RWPE1 (cell line): Measurements from ENCODE around the gene ABO.
"Not testable (repeated sequence)": the region's sequence is repeated elsewhere in the genome, so short reads cannot be mapped to it uniquely, and the experiment has no call there.

Source experiments
- CTCF ChIA-PET: fragments of 350-600 bp; sonication (Branson Sonifier 250); formaldehyde crosslinking; extraction: SDS; loops from one replicate; lab custom pipeline; 2021; lab: Yijun Ruan, JAX
- POLR2A ChIA-PET: fragments of 400-600 bp; formaldehyde crosslinking; extraction: SDS; loops from one replicate; lab custom pipeline; 2020; ENCODE audit warnings: antibody characterized with exemption; ENCODE audit not compliant: low non-redundant PET; lab: Yijun Ruan, JAX
- DNase-seq: peaks from one replicate; pipeline ENCODE4 v3.0.0; 2012; ENCODE audit warnings: low spot score
- H3K27ac ChIP-seq: fragments of 450-650 bp; 2 replicates; pipeline ENCODE4 v1.5.1; 2017
- TF ChIP-seq, protein P1 (sequence below): fragments of 450-650 bp; conservative IDR thresholded peaks from 2 replicates; pipeline ENCODE4 v1.5.1; 2017; ENCODE audit warnings: low read depth, mild to moderate bottlenecking

The ABO gene

DNA sequence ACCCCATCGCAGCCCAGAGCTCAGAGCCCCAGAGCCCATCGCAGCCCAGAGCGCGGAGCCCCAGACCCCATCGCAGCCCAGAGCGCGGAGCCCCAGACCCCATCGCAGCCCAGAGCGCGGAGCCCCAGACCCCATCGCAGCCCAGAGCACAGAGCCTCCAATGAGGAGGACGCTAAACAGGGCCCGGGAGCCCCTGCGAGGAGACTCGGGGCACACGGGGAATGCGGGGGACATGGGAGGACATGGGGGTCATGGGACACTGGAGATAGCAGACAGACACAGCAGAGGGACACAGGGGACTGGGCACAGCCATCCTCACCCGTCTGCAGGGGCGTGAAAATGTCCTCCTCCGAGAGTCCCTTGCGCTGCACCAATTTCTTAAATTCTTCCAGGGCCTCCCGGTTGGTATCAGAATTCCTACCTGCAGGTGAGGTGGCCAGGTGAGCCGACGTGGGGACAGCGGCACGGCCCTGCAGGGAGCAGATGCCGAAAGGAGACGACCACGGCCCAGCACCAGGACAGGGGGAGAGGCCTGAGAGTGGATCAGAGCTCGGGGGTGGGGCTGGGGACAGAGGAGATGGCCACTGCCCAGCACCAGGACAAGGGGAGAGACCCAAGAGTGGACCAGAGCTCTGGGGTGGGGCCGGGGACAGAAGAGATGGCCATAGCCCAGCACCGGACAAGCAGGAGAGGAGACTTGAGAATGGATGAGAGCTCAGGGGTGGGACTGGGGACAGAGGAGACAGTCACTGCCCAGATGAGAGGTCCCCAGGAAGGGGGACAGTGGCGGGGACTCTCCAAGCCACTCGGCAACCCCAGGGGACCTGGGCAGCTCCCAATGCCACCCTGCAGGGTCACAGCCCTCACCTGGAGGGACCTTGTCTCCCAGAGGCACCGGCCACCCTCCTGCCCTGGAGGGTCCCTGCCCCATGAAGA, 68.7 kb downstream of the ABO start:
- TF ChIP-seq, protein P1, sequence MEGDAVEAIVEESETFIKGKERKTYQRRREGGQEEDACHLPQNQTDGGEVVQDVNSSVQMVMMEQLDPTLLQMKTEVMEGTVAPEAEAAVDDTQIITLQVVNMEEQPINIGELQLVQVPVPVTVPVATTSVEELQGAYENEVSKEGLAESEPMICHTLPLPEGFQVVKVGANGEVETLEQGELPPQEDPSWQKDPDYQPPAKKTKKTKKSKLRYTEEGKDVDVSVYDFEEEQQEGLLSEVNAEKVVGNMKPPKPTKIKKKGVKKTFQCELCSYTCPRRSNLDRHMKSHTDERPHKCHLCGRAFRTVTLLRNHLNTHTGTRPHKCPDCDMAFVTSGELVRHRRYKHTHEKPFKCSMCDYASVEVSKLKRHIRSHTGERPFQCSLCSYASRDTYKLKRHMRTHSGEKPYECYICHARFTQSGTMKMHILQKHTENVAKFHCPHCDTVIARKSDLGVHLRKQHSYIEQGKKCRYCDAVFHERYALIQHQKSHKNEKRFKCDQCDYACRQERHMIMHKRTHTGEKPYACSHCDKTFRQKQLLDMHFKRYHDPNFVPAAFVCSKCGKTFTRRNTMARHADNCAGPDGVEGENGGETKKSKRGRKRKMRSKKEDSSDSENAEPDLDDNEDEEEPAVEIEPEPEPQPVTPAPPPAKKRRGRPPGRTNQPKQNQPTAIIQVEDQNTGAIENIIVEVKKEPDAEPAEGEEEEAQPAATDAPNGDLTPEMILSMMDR: no peak
- POLR2A ChIA-PET: no interaction called here
- no peak for DNase-seq
- CTCF ChIA-PET: no interaction called here
- no peak overlapping the region for H3K27ac ChIP-seq

DNA sequence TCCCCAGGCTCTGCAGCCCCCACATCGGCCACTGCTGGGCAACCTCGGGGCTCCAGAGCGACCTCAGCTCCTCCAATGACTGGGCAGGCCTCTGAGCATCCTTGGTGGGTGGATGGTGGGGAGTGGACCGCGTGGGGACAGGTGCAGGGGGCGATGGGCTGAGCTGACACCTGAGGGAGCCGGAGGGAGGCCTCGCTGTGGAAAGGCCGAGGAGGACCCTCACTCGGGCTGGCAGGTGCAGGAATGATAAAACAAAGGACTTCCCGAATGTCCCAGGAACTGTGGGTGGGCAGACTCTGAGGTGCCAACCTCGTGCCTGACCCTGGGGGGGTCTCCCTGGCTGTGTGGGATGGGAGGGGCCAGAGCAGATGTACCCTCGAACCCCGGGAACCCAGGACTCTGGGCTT, 69.5 kb downstream of the ABO start:
- DNase-seq, POLR2A ChIA-PET, CTCF ChIA-PET, H3K27ac ChIP-seq: not testable (repeated sequence)
